Measurements from ENCODE around the gene NCEH1.

DNA sequence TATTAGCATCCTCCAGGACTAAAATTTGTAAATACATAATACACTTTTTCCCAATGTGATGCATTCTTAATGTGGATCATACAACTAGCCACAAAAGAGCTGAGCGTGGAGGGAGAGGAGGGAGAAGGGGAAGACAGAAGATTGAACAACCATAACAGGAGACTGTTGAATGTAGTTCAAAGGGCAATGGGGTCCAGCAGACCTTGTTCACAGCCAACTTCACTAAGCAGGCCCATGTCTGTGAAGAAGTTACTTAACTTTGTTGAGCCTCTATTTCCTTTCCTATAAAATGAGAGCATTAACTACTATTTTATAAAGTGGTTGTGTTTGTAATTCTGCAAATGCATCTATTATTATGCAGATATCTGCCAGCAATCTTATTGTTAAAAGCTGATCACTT is 13.3 kb downstream of the NCEH1 start:
- TF ChIP-seq ZNF274 (IDR thresholded peaks at IDR 0.05; ENCODE audit: low read depth, low read length) (no peak), YY1 (IDR thresholded peaks at IDR 0.05; ENCODE audit: insufficient read depth, insufficient read length) (no peak), SUZ12 (IDR thresholded peaks at IDR 0.05; ENCODE audit: extremely low read depth, insufficient read depth, insufficient read length) (no peak)

Measured in NT2/D1 (cell line).